Measurements from ENCODE around the gene PCDHB12. TPM values are rescaled to one million over a fixed set of nuclear protein-coding genes. Genes with fewer than 3 reads are reported as not detected.

Gene PCDHB12
- total and polyA plus RNA-seq, 2 of the 13 experiments (the other 11 are each of a cell fraction or from before 2014, with no cell fraction given) = 0.03 to 0.04 TPM

DNA sequence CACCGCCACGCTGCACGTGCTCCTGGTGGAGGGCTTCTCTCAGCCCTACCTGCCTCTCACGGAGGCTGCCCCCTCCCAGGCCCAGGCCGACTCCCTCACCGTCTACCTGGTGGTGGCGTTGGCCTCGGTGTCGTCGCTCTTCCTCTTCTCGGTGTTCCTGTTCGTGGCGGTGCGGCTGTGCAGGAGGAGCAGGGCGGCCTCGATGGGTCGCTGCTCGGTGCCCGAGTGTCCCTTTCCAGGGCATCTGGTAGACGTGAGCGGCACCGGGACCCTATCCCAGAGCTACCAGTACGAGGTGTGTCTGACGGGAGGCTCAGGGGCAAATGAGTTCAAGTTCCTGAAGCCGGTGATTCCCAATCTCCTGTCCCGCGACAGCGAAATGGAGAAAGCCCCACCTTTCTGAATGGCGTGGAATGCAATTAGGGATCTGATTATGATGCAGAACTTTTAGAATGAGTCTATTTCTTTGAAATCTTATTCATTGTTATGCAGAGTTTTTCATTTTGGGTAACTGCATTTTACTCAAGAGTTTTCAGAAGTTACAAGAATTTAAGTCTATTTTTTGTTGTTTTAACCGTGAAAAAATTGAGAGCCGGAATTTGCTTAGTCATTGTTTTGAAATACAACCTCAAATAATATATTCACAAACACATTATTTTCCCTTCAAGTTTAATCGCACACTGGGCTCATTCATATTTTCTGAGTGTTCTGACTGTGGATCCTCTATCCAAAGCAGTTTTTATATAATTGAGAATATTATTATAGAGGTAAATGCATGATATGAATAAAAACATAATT, 28.2 kb downstream of the PCDHB12 start:
- peaks cover 48% of the 10 kb centered on the region for H3K9me3 ChIP-seq (ENCODE audit: low read length)
- WGBS (ENCODE audit: low lambda C conversion rate) = 69% methylated on average over 30 of the region's 32 CpGs
- H3K27ac ChIP-seq (ENCODE audit: extremely low read length, insufficient read depth, low read length) = no peak overlapping the region
- H3K4me2 ChIP-seq (ENCODE audit: low read depth, low read length) = no peak overlapping the region
- ATAC-seq (no peak), FAIRE-seq (no peak), DNase-seq (ENCODE audit: low spot score) (no peak)
- H3K4me1 ChIP-seq (ENCODE audit: insufficient read depth, low read length) = no peaks in the 10 kb centered on the region
- no peak overlapping the region for H2AFZ ChIP-seq (ENCODE audit: low read length)
- no peaks in the 10 kb centered on the region for H3K27me3 ChIP-seq (ENCODE audit: control insufficient read depth in 1 of 2, insufficient read depth in 2 of 2, low read length in 2 of 2)
- in situ Hi-C loops (cut with HindIII; ENCODE audit: extremely low pct_ligation_motif_present, low pct_unique_long_range_greater_than_20kb) (no loop called here), intact Hi-C loops (cut with micrococcal nuclease; ENCODE audit: unreplicated experiment) (no loop called here)
- 0 out of 4 replicates have a peak, but pooled peaks of 1 of the 2 experiments have one; percentile 27 for TF ChIP-seq MAFK (conservative IDR thresholded peaks at IDR 0.05 in 1 of 2, IDR thresholded peaks at IDR 0.05 in 1 of 2; ENCODE audit: low read length in 2 of 2)
- peak; percentile 74 for TF ChIP-seq NFE2L2 (IDR thresholded peaks at IDR 0.05; ENCODE audit: low read length)
- TF ChIP-seq HES4 (CRISPR knock-in tag; IDR thresholded peaks at IDR 0.05; ENCODE audit: borderline replicate concordance) = no peak
- 0 out of 2 replicates have a peak, but pooled peaks have one; percentile 1 for TF ChIP-seq MAFF (IDR thresholded peaks at IDR 0.05; ENCODE audit: low read depth, low read length)
- H4K20me1 ChIP-seq (ENCODE audit: insufficient read depth, low read length) = no peaks in the 10 kb centered on the region
- no peaks in the 10 kb centered on the region for H3K36me3 ChIP-seq (replicated peaks in 1 of 2; ENCODE audit: control insufficient read depth in 1 of 2, insufficient read depth in 2 of 2, low read length in 2 of 2)
- no peak overlapping the region for H3K4me3 ChIP-seq (replicated peaks in 1 of 3; ENCODE audit: insufficient read depth in 1 of 3, low read depth in 2 of 3, low read length in 3 of 3)
- no peaks in the 10 kb centered on the region for H3K79me2 ChIP-seq (ENCODE audit: insufficient read depth, low read length)
- ChIA-PET CTCF (ENCODE audit: low intra/inter-chr PET ratio, low total read pairs) (no interaction called here), POLR2A (no interaction called here)
- BruUV-seq (replicated peaks) = no TSS peak
- H3K9ac ChIP-seq (ENCODE audit: insufficient read depth, low read depth, low read length) = no peak overlapping the region

DNA sequence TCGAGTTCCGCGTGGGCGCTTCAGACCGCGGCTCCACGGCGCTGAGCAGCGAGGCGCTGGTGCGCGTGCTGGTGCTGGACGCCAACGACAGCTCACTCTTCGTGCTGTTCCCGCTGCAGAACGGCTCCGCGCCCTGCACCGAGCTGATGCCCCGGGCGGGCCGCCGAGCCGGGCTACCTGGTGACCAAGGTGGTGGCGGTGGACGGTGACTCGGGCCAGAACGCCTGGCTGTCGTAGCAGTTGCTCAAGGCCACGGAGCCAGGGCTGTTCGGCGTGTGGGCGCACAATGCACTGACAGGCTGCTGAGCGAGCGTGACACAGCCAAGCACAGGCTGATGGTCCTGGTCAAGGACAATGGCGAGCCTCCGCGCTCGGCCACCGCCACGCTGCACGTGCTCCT, 33.0 kb downstream of the PCDHB12 start:
- DNase-seq (ENCODE audit: low spot score) (no peak), ATAC-seq (no peak), FAIRE-seq (no peak)
- intact Hi-C loops (cut with micrococcal nuclease; ENCODE audit: unreplicated experiment) = no loop called here
- Histone ChIP-seq H3K36me3 (replicated peaks in 1 of 2; ENCODE audit: control insufficient read depth in 1 of 2, insufficient read depth in 2 of 2, low read length in 2 of 2) (no peaks in the 10 kb centered on the region), H3K9ac (ENCODE audit: insufficient read depth, low read depth, low read length) (no peak overlapping the region), H3K9me3 (ENCODE audit: low read length) (peaks cover 67% of the 10 kb centered on the region), H4K20me1 (ENCODE audit: insufficient read depth, low read length) (no peaks in the 10 kb centered on the region), H3K4me1 (ENCODE audit: insufficient read depth, low read length) (no peaks in the 10 kb centered on the region), H3K27ac (ENCODE audit: extremely low read length, insufficient read depth, low read length) (no peak overlapping the region), H2AFZ (ENCODE audit: low read length) (no peak overlapping the region), H3K4me3 (replicated peaks in 1 of 3; ENCODE audit: insufficient read depth in 1 of 3, low read depth in 2 of 3, low read length in 3 of 3) (no peak overlapping the region), H3K27me3 (ENCODE audit: control insufficient read depth in 1 of 2, insufficient read depth in 2 of 2, low read length in 2 of 2) (no peaks in the 10 kb centered on the region; a peak in 1 of 5 replicates), H3K79me2 (ENCODE audit: insufficient read depth, low read length) (no peaks in the 10 kb centered on the region), H3K4me2 (ENCODE audit: low read depth, low read length) (no peak overlapping the region)
- no TSS peak for BruUV-seq (replicated peaks)
- in situ Hi-C loops (cut with HindIII; ENCODE audit: extremely low pct_ligation_motif_present, low pct_unique_long_range_greater_than_20kb) = no loop called here
- WGBS (ENCODE audit: low lambda C conversion rate) = 78% methylated on average over 8 of the region's 43 CpGs
- ChIA-PET POLR2A (no interaction called here), CTCF (ENCODE audit: low intra/inter-chr PET ratio, low total read pairs) (no interaction called here)
- TF ChIP-seq POLR2A (IDR thresholded peaks at IDR 0.05; ENCODE audit: insufficient read depth in 1 of 2, low read depth in 2 of 2, low read length in 2 of 2) (no peak), NCOR1 (IDR thresholded peaks at IDR 0.05; ENCODE audit: borderline replicate concordance, low read length) (no peak), XRCC5 (optimal IDR thresholded peaks at IDR 0.05; ENCODE audit: low read length) (no peak), ZNF550 (CRISPR knock-in tag; IDR thresholded peaks at IDR 0.05; ENCODE audit: borderline replicate concordance) (no peak), ZFP1 (CRISPR knock-in tag; IDR thresholded peaks at IDR 0.05) (no peak), ZNF234 (CRISPR knock-in tag; conservative IDR thresholded peaks at IDR 0.05) (no peak), MTF1 (CRISPR knock-in tag; IDR thresholded peaks at IDR 0.05) (no peak), ZNF737 (CRISPR knock-in tag; IDR thresholded peaks at IDR 0.05; ENCODE audit: borderline replicate concordance) (no peak)
- TF ChIP-seq, protein P1, sequence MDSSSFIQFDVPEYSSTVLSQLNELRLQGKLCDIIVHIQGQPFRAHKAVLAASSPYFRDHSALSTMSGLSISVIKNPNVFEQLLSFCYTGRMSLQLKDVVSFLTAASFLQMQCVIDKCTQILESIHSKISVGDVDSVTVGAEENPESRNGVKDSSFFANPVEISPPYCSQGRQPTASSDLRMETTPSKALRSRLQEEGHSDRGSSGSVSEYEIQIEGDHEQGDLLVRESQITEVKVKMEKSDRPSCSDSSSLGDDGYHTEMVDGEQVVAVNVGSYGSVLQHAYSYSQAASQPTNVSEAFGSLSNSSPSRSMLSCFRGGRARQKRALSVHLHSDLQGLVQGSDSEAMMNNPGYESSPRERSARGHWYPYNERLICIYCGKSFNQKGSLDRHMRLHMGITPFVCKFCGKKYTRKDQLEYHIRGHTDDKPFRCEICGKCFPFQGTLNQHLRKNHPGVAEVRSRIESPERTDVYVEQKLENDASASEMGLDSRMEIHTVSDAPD (CRISPR knock-in tag; IDR thresholded peaks at IDR 0.05) = no peak
- TF ChIP-seq, protein P2, sequence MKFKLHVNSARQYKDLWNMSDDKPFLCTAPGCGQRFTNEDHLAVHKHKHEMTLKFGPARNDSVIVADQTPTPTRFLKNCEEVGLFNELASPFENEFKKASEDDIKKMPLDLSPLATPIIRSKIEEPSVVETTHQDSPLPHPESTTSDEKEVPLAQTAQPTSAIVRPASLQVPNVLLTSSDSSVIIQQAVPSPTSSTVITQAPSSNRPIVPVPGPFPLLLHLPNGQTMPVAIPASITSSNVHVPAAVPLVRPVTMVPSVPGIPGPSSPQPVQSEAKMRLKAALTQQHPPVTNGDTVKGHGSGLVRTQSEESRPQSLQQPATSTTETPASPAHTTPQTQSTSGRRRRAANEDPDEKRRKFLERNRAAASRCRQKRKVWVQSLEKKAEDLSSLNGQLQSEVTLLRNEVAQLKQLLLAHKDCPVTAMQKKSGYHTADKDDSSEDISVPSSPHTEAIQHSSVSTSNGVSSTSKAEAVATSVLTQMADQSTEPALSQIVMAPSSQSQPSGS (CRISPR knock-in tag; IDR thresholded peaks at IDR 0.05) = no peak
